K562 (cell line): Measurements from ENCODE around the gene EWSR1. TPM values are rescaled to one million over a fixed set of nuclear protein-coding genes. Genes with fewer than 3 reads are reported as not detected.

Source experiments
- ATAC-seq: fragments of 200-7000 bp; cut with Tn5 transposase; 3 replicates; pipeline ENCODE4 v1.9.1; 2020; ENCODE audit warnings: moderate library complexity
- BruUV-seq: library from RNA; stranded (reverse); fragments of 400-500 nt; replicated peaks from 2 replicates; lab custom pipeline; 2021; lab: Mats Ljungman, UMichigan
- CTCF ChIA-PET: fragments of 300-600 bp; formaldehyde crosslinking; extraction: SDS; loops from one replicate; lab custom pipeline; 2021; ENCODE audit warnings: low intra/inter-chr PET ratio; lab: Yijun Ruan, JAX
- POLR2A ChIA-PET: fragments of 300-600, 350-650 bp; sonication (Branson Sonifier 250); formaldehyde crosslinking; extraction: SDS; loops from one replicate; lab custom pipeline; 2021; ENCODE audit warnings: antibody characterized with exemption, inconsistent platforms; lab: Yijun Ruan, JAX
- DNase-seq, 4 experiments: peaks; one replicate each; pipeline versions ENCODE4 v3.0.0 to v3.0.0-alpha.2; 2011 to 2018; ENCODE audit warnings: low spot score in 3 of 4, mixed read lengths in 3 of 4; ENCODE audit errors: extremely low read depth in 1 of 4
- FAIRE-seq: peaks from 2 replicates; lab custom pipeline; 2011; peaks lifted over from hg19 to GRCh38; lab: Jason Lieb, UNC
- H2AFZ ChIP-seq: 2 replicates; pipeline ENCODE4 v1.6.0; 2011; ENCODE audit warnings: low read depth, low read length, control low read depth, inconsistent platforms
- H3K27ac ChIP-seq: fragments of 200-600 bp; 3 replicates; pipeline ENCODE4 v1.8.0; 2011; ENCODE audit warnings: low read depth, mild to moderate bottlenecking, control low read depth, inconsistent platforms, low read length, moderate library complexity, mixed read lengths; ENCODE audit errors: extremely low read depth
- H3K27me3 ChIP-seq, 2 experiments: fragments of 300-600 bp in 1 of 2; 2 replicates in 1 of 2; 3 replicates in 1 of 2; pipeline versions ENCODE4 v1.6.0 to v1.8.0; 2011; ENCODE audit warnings: inconsistent platforms in 2 of 2, low read length in 2 of 2, mild to moderate bottlenecking in 1 of 2, mixed read lengths in 1 of 2, moderate library complexity in 1 of 2; ENCODE audit not compliant: control insufficient read depth in 2 of 2, insufficient read depth in 2 of 2
- H3K36me3 ChIP-seq: fragments of 300-600 bp; 3 replicates; pipeline ENCODE4 v1.8.0; 2011; ENCODE audit warnings: mild to moderate bottlenecking, low read length, inconsistent platforms; ENCODE audit not compliant: control insufficient read depth, insufficient read depth
- H3K4me1 ChIP-seq, 2 experiments: fragments of 200-600 bp in 1 of 2; replicated peaks in 1 of 2; 2 replicates in 1 of 2; 3 replicates in 1 of 2; pipeline versions ENCODE4 v1.5.1 to v1.8.0; 2011; ENCODE audit warnings: inconsistent platforms in 2 of 2, low read length in 2 of 2, mild to moderate bottlenecking in 1 of 2, mixed read lengths in 1 of 2, moderate library complexity in 1 of 2; ENCODE audit not compliant: control insufficient read depth in 2 of 2, insufficient read depth in 2 of 2
- H3K4me2 ChIP-seq: 2 replicates; pipeline ENCODE4 v1.6.1; 2011; ENCODE audit warnings: low read length, control low read depth, inconsistent platforms, mixed read lengths; ENCODE audit not compliant: insufficient read depth
- H3K4me3 ChIP-seq: fragments of 200-600 bp; sonication (generic), shearing (Covaris generic); 2 replicates; pipeline ENCODE4 v1.5.1; 2016; ENCODE audit warnings: control low read depth, inconsistent platforms
- H3K79me2 ChIP-seq: fragments of 200-600 bp; 3 replicates; pipeline ENCODE4 v1.8.0; 2011; ENCODE audit warnings: low read length, inconsistent platforms; ENCODE audit not compliant: control insufficient read depth, insufficient read depth
- H3K9ac ChIP-seq, 2 experiments: 2 replicates each; pipeline versions ENCODE4 v1.6.0 to v1.6.1; 2011; ENCODE audit warnings: low read depth in 2 of 2, low read length in 2 of 2, control low read depth in 1 of 2, inconsistent platforms in 1 of 2, mild to moderate bottlenecking in 1 of 2, mixed read lengths in 1 of 2; ENCODE audit not compliant: insufficient read depth in 1 of 2
- H3K9me1 ChIP-seq: one replicate; pipeline ENCODE4 v1.6.0; 2011; ENCODE audit warnings: inconsistent platforms, mild to moderate bottlenecking, low read length, moderate library complexity; ENCODE audit not compliant: control insufficient read depth, insufficient read depth
- H3K9me3 ChIP-seq: replicated peaks from 2 replicates; pipeline ENCODE4 v1.5.1; 2011; ENCODE audit warnings: low read depth, low read length, inconsistent platforms; ENCODE audit not compliant: control insufficient read depth, insufficient read depth
- H4K20me1 ChIP-seq: replicated peaks from 2 replicates; pipeline ENCODE4 v1.6.1; 2011; ENCODE audit warnings: low read length, inconsistent platforms, mixed read lengths; ENCODE audit not compliant: control insufficient read depth, insufficient read depth
- CBFA2T3 ChIP-seq: fragments of 450-650 bp; IDR thresholded peaks from 2 replicates; pipeline ENCODE4 v1.6.1; 2017
- KAT2B ChIP-seq: IDR thresholded peaks from one replicate; pipeline ENCODE4 v1.6.1; 2012; ENCODE audit warnings: low read depth, mild to moderate bottlenecking, control low read depth, inconsistent platforms, low read length, moderate library complexity
- MCM3 ChIP-seq: fragments of 450-650 bp; IDR thresholded peaks from 2 replicates; pipeline ENCODE4 v1.6.1; 2016
- NCOR1 ChIP-seq: fragments of 450-650 bp; IDR thresholded peaks from 2 replicates; pipeline ENCODE4 v1.6.1; 2016; ENCODE audit warnings: mild to moderate bottlenecking, moderate library complexity
- OTX1 ChIP-seq: fragments of 450-650 bp; formaldehyde crosslinking; IDR thresholded peaks from 2 replicates; pipeline ENCODE4 v1.4.0; 2022; ENCODE audit warnings: mild to moderate bottlenecking
- PRMT5 ChIP-seq: sonication (generic); formaldehyde crosslinking; IDR thresholded peaks from 2 replicates; pipeline ENCODE4 v1.5.0; 2020; ENCODE audit warnings: missing genetic modification reagents
- RBFOX2 ChIP-seq: fragments of 200-400 bp; formaldehyde crosslinking; IDR thresholded peaks from 2 replicates; pipeline ENCODE4 v1.6.1; 2017; ENCODE audit warnings: low read depth, mild to moderate bottlenecking, low read length, moderate library complexity
- RFX5 ChIP-seq: IDR thresholded peaks from 2 replicates; pipeline ENCODE4 v1.6.1; 2011; ENCODE audit warnings: low read depth, mild to moderate bottlenecking, improper control_type of control experiment, low read length
- SREBF2 ChIP-seq: sonication (generic); formaldehyde crosslinking; IDR thresholded peaks from 2 replicates; pipeline ENCODE4 v1.4.0; 2020; ENCODE audit warnings: mild to moderate bottlenecking, missing genetic modification reagents
- ZNF23 ChIP-seq: fragments of 250-450 bp; sonication (Bioruptor Pico); IDR thresholded peaks from 2 replicates; pipeline ENCODE4 v1.4.0; 2020; ENCODE audit warnings: mild to moderate bottlenecking
- ZNF764 ChIP-seq: fragments of 250-450 bp; sonication (Bioruptor Pico); IDR thresholded peaks from 2 replicates; pipeline ENCODE4 v1.4.0; 2020; ENCODE audit warnings: low read depth, mild to moderate bottlenecking, moderate library complexity
- WGBS: fragments of 100-300 bp; shearing (Covaris generic); methylation state at CpG from one replicate; pipeline ENCODE4 v1.1.6; 2016; ENCODE audit warnings: low coverage, mixed read lengths; ENCODE audit not compliant: insufficient coverage; ENCODE audit errors: missing lambda C conversion rate; 5-methylcytosine and 5-hydroxymethylcytosine counted together
- in situ Hi-C: fragments of 300-500 bp; cut with MboI; formaldehyde crosslinking; loops from 4 replicates; pipeline ENCODE4 v1.15.0; 2018; ENCODE audit warnings: inconsistent platforms, mixed read lengths
- intact Hi-C: fragments of 100-400 bp; cut with micrococcal nuclease; formaldehyde crosslinking; loops from 2 replicates; pipeline ENCODE4 v1.14.2; 2022
- polyA plus RNA-seq, 8 experiments: library from polyadenylated mRNA; depleted of rRNA in 4 of 8; stranded (reverse) in 5 of 8; unstranded in 3 of 8; fragments of >200 nt; fragmentation: Nextera tagmentation in 2 of 8; fragmentation: Illumina TruSeq in 1 of 8; extraction: Ambion mirVana in 2 of 8; extraction: Trizol in 1 of 8; gene quantifications; 2 replicates each; pipeline versions ENCODE4 v1.2.1 to v1.2.3, GENCODE V29; 2011 to 2014; ENCODE audit warnings: inconsistent platforms in 1 of 8, missing spikeins in 1 of 8
- total RNA-seq, 7 experiments: library from RNA; depleted of rRNA in 6 of 7; stranded (reverse); fragments of >200 nt in 6 of 7; fragmentation: Illumina TruSeq in 2 of 7; extraction: Trizol in 2 of 7; gene quantifications; 2 replicates each; pipeline versions ENCODE4 v1.2.1 to v1.2.3, GENCODE V29; 2011 to 2021; ENCODE audit warnings: low replicate concordance in 1 of 7
- TF ChIP-seq, protein P1 (sequence below): sonication (generic); formaldehyde crosslinking; IDR thresholded peaks from 2 replicates; pipeline ENCODE4 v1.8.0; 2022; ENCODE audit warnings: mild to moderate bottlenecking, missing genetic modification reagents
- TF ChIP-seq, protein P2 (sequence below): fragments of 450-650 bp; IDR thresholded peaks from 2 replicates; pipeline ENCODE4 v1.6.1; 2016; ENCODE audit warnings: mild to moderate bottlenecking, moderate library complexity

EWSR1 gene
- total and polyA plus RNA-seq, 9 of the 15 experiments (the other 6 are each of a cell fraction or from before 2014, with no cell fraction given): 83.3 to 450 (median 239) TPM

DNA sequence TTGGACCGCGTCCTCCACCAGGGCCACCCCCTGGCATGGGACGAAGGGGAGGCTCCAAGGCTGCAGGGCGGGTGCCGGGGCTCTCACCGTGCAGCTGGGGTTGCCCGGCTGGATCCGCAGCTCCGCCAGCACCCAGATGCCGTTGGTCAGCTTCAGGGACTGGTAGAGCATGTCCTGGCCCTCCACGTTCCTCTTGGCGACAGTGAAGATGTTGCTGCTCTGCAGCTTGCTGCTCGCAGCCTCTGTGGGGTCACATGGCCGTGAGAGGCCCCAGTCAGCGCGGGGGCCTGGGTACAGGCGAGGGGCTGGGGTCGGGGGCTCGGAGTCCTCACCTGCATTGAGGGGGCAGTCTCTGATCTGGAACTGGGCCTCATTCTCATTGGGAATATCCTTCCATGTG, 62.2 kb downstream of the EWSR1 start:
- Histone ChIP-seq H3K36me3 (peaks cover 39% of the 10 kb centered on the region; the same call in 2 of the 3 replicates), H2AFZ (no peak overlapping the region), H3K9me1 (no peaks in the 10 kb centered on the region), H3K4me3 (no peak overlapping the region), H3K4me1 (peaks cover 0 to 10% of the 10 kb centered on the region in 2 experiments; a peak in 2 of 5 replicates), H3K4me2 (no peak overlapping the region), H3K79me2 (no peaks in the 10 kb centered on the region), H3K9me3 (no peaks in the 10 kb centered on the region), H4K20me1 (no peaks in the 10 kb centered on the region), H3K9ac (no peak overlapping the region), H3K27me3 (no peaks in the 10 kb centered on the region), H3K27ac (no peak overlapping the region)
- FAIRE-seq (no peak), ATAC-seq (no peak), DNase-seq (no peak)
- no TSS peak for BruUV-seq
- ChIA-PET POLR2A (interaction anchor here (0.7 kb wide), 1 partner anchor 27 kb away, joined by 3 read pairs; no protein-coding TSS in a partner anchor), CTCF (no interaction called here)
- in situ Hi-C loops (no loop called here), intact Hi-C loops (no loop called here)
- WGBS: 90% methylated on average over 2 of the region's 19 CpGs
- no peak for TF ChIP-seq SREBF2 (CRISPR knock-in tag)
- no peak for TF ChIP-seq MCM3
- TF ChIP-seq RFX5: no peak
- TF ChIP-seq RBFOX2: no peak
- TF ChIP-seq, protein P1, sequence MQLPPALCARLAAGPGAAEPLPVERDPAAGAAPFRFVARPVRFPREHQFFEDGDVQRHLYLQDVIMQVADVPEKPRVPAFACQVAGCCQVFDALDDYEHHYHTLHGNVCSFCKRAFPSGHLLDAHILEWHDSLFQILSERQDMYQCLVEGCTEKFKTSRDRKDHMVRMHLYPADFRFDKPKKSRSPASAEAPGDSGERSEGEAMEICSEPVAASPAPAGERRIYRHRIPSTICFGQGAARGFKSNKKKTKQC: no peak
- no peak for TF ChIP-seq CBFA2T3
- no peak for TF ChIP-seq PRMT5 (CRISPR knock-in tag)
- TF ChIP-seq ZNF23 (CRISPR knock-in tag): no peak
- no peak for TF ChIP-seq KAT2B
- TF ChIP-seq ZNF764 (CRISPR knock-in tag): no peak
- TF ChIP-seq NCOR1: no peak
- no peak for TF ChIP-seq OTX1 (CRISPR knock-in tag)
- TF ChIP-seq, protein P2, sequence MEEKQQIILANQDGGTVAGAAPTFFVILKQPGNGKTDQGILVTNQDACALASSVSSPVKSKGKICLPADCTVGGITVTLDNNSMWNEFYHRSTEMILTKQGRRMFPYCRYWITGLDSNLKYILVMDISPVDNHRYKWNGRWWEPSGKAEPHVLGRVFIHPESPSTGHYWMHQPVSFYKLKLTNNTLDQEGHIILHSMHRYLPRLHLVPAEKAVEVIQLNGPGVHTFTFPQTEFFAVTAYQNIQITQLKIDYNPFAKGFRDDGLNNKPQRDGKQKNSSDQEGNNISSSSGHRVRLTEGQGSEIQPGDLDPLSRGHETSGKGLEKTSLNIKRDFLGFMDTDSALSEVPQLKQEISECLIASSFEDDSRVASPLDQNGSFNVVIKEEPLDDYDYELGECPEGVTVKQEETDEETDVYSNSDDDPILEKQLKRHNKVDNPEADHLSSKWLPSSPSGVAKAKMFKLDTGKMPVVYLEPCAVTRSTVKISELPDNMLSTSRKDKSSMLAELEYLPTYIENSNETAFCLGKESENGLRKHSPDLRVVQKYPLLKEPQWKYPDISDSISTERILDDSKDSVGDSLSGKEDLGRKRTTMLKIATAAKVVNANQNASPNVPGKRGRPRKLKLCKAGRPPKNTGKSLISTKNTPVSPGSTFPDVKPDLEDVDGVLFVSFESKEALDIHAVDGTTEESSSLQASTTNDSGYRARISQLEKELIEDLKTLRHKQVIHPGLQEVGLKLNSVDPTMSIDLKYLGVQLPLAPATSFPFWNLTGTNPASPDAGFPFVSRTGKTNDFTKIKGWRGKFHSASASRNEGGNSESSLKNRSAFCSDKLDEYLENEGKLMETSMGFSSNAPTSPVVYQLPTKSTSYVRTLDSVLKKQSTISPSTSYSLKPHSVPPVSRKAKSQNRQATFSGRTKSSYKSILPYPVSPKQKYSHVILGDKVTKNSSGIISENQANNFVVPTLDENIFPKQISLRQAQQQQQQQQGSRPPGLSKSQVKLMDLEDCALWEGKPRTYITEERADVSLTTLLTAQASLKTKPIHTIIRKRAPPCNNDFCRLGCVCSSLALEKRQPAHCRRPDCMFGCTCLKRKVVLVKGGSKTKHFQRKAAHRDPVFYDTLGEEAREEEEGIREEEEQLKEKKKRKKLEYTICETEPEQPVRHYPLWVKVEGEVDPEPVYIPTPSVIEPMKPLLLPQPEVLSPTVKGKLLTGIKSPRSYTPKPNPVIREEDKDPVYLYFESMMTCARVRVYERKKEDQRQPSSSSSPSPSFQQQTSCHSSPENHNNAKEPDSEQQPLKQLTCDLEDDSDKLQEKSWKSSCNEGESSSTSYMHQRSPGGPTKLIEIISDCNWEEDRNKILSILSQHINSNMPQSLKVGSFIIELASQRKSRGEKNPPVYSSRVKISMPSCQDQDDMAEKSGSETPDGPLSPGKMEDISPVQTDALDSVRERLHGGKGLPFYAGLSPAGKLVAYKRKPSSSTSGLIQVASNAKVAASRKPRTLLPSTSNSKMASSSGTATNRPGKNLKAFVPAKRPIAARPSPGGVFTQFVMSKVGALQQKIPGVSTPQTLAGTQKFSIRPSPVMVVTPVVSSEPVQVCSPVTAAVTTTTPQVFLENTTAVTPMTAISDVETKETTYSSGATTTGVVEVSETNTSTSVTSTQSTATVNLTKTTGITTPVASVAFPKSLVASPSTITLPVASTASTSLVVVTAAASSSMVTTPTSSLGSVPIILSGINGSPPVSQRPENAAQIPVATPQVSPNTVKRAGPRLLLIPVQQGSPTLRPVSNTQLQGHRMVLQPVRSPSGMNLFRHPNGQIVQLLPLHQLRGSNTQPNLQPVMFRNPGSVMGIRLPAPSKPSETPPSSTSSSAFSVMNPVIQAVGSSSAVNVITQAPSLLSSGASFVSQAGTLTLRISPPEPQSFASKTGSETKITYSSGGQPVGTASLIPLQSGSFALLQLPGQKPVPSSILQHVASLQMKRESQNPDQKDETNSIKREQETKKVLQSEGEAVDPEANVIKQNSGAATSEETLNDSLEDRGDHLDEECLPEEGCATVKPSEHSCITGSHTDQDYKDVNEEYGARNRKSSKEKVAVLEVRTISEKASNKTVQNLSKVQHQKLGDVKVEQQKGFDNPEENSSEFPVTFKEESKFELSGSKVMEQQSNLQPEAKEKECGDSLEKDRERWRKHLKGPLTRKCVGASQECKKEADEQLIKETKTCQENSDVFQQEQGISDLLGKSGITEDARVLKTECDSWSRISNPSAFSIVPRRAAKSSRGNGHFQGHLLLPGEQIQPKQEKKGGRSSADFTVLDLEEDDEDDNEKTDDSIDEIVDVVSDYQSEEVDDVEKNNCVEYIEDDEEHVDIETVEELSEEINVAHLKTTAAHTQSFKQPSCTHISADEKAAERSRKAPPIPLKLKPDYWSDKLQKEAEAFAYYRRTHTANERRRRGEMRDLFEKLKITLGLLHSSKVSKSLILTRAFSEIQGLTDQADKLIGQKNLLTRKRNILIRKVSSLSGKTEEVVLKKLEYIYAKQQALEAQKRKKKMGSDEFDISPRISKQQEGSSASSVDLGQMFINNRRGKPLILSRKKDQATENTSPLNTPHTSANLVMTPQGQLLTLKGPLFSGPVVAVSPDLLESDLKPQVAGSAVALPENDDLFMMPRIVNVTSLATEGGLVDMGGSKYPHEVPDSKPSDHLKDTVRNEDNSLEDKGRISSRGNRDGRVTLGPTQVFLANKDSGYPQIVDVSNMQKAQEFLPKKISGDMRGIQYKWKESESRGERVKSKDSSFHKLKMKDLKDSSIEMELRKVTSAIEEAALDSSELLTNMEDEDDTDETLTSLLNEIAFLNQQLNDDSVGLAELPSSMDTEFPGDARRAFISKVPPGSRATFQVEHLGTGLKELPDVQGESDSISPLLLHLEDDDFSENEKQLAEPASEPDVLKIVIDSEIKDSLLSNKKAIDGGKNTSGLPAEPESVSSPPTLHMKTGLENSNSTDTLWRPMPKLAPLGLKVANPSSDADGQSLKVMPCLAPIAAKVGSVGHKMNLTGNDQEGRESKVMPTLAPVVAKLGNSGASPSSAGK: no peak
